Panc1 (cell line): Measurements from ENCODE around the gene AFDN. TPM values are rescaled to one million over a fixed set of nuclear protein-coding genes. Genes with fewer than 3 reads are reported as not detected.

Experiments
- ATAC-seq: fragments of 200-7000 bp; cut with Tn5 transposase; 2 replicates; pipeline ENCODE4 v1.9.1; 2020; ENCODE audit warnings: mild to moderate bottlenecking, moderate library complexity
- BruUV-seq: library from RNA; stranded (reverse); fragments of 400-500 nt; replicated peaks from 2 replicates; lab custom pipeline; 2021; lab: Mats Ljungman, UMichigan
- CTCF ChIA-PET: fragments of 300-600 bp; sonication (Branson Sonifier 250); formaldehyde crosslinking; loops from one replicate; lab custom pipeline; 2022; ENCODE audit warnings: antibody characterized with exemption; lab: Charles Lee
- POLR2A ChIA-PET: fragments of 300-600 bp; sonication (Branson Sonifier 250); formaldehyde crosslinking; loops from one replicate; lab custom pipeline; 2022; ENCODE audit warnings: antibody characterized with exemption; lab: Charles Lee
- DNase-seq: peaks from one replicate; pipeline ENCODE4 v3.0.0-alpha.2; 2010; ENCODE audit warnings: low read depth, low spot score
- H3K27ac ChIP-seq: 2 replicates; pipeline ENCODE4 v1.5.1; 2011; ENCODE audit warnings: mild to moderate bottlenecking, low read length, inconsistent platforms
- H3K27me3 ChIP-seq: fragments of 200-500 bp; sonication (Bioruptor generic); 2 replicates; pipeline ENCODE4 v1.6.0; 2014; ENCODE audit warnings: low read length, inconsistent platforms; ENCODE audit not compliant: control insufficient read depth, insufficient read depth
- H3K36me3 ChIP-seq: fragments of 200-500 bp; sonication (Bioruptor generic); 2 replicates; pipeline ENCODE4 v1.5.1; 2014; ENCODE audit warnings: inconsistent platforms, mild to moderate bottlenecking, low read length, moderate library complexity; ENCODE audit not compliant: control insufficient read depth, insufficient read depth
- H3K4me1 ChIP-seq: 2 replicates; pipeline ENCODE4 v1.5.1; 2011; ENCODE audit warnings: inconsistent platforms, mild to moderate bottlenecking, low read length, moderate library complexity; ENCODE audit not compliant: control insufficient read depth, insufficient read depth
- H3K4me3 ChIP-seq, 2 experiments: 2 replicates each; pipeline ENCODE4 v1.5.1; 2011 to 2012; ENCODE audit warnings: low read depth in 2 of 2, low read length in 2 of 2, mild to moderate bottlenecking in 2 of 2, inconsistent platforms in 1 of 2, moderate library complexity in 1 of 2
- H3K9me3 ChIP-seq: fragments of 200-500 bp; sonication (Bioruptor generic); 2 replicates; pipeline ENCODE4 v1.5.1; 2014; ENCODE audit warnings: low read depth, mild to moderate bottlenecking, inconsistent platforms, low read length, moderate library complexity; ENCODE audit not compliant: control insufficient read depth, insufficient read depth
- CTCF ChIP-seq: fragments of 450-650 bp; IDR thresholded peaks from 2 replicates; pipeline ENCODE4 v1.5.1; 2017; ENCODE audit warnings: mild to moderate bottlenecking
- POLR2AphosphoS5 ChIP-seq: IDR thresholded peaks from 2 replicates; pipeline ENCODE4 v1.6.1; 2012; ENCODE audit warnings: mild to moderate bottlenecking, low read depth, low read length, moderate library complexity
- SIN3A ChIP-seq: IDR thresholded peaks from 2 replicates; pipeline ENCODE4 v1.6.1; 2012; ENCODE audit warnings: low read depth, mild to moderate bottlenecking, low read length, moderate library complexity, borderline replicate concordance; ENCODE audit not compliant: insufficient read depth
- TCF7L2 ChIP-seq: IDR thresholded peaks from 2 replicates; pipeline ENCODE4 v1.6.1; 2011; ENCODE audit warnings: mild to moderate bottlenecking, low read depth, low read length, inconsistent platforms
- in situ Hi-C: cut with HindIII; loops from 2 replicates; pipeline ENCODE4 v1.10.0; 2016; ENCODE audit warnings: low sequenced_read_pairs, low pct_unique_long_range_greater_than_20kb
- intact Hi-C: fragments of 100-400 bp; cut with micrococcal nuclease; formaldehyde crosslinking; loops from one replicate; pipeline ENCODE4 v1.10.0; 2022; ENCODE audit not compliant: unreplicated experiment
- total RNA-seq: library from RNA; stranded (reverse); gene quantifications from one replicate; pipeline ENCODE4 v1.2.1, GENCODE V29; 2021; ENCODE audit not compliant: unreplicated experiment
- TF ChIP-seq, protein P1 (sequence below), 2 experiments: IDR thresholded peaks; 2 replicates each; pipeline ENCODE4 v1.6.1; 2011 to 2012; ENCODE audit warnings: low read depth in 2 of 2, control low read depth in 1 of 2, low read length in 1 of 2, mild to moderate bottlenecking in 1 of 2, moderate library complexity in 1 of 2; ENCODE audit not compliant: insufficient read depth in 1 of 2

AFDN gene
- total RNA-seq, 1 experiment from 2014 or later, result 143 TPM

DNA sequence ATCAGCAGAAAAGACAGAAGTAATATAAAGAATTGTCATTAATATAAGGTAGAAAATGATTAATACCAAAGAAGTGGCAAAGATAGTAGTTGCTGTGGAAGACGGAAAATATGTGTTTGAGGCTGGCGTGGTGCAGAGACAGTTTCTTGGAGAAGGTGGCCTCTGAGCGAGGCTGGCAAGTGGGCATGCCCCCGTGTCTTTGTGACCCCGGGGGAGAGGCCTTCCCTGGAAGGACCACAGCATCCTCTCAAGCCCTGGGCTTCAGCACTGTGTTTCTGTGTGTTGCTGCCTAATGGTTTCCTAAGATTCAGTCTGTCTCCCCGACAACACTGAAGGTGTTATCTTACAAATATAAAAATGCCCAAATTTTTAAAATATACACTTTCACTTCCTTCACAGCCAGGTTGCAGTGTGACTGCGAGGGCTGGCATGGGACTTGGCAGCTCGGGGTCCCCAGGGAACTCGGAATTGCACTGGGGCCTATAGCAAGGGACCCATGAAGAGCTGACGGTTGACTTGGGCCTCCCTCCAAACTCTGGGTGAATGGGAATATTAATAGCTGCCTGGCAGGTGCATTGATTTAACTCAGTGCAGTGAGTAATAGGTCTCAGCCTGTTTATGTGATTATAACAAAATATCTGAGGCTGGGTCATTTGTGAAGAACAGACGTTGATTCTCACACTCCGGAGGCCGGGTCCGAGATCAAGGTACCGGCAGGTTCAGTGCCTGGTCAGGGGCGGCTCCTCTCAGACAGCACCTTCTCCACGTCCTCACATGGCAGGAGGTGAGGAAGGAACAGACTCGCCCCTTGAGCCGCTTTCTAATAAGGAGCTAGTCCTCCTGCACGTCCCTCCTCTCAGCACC lies 47.4 kb upstream of the AFDN start:
- no peak for ATAC-seq
- Histone ChIP-seq H3K36me3 (no peaks in the 10 kb centered on the region), H3K4me1 (no peaks in the 10 kb centered on the region), H3K4me3 (no peak overlapping the region), H3K27me3 (peaks cover 2% of the 10 kb centered on the region; the same call in 1 of the 2 replicates), H3K27ac (no peak overlapping the region), H3K9me3 (no peaks in the 10 kb centered on the region)
- in situ Hi-C loops, result no loop called here
- ChIA-PET CTCF (no interaction called here), POLR2A (no interaction called here)
- DNase-seq, result no peak
- no TSS peak for BruUV-seq
- TF ChIP-seq TCF7L2 (no peak), SIN3A (no peak), CTCF (no peak)
- TF ChIP-seq, protein P1, sequence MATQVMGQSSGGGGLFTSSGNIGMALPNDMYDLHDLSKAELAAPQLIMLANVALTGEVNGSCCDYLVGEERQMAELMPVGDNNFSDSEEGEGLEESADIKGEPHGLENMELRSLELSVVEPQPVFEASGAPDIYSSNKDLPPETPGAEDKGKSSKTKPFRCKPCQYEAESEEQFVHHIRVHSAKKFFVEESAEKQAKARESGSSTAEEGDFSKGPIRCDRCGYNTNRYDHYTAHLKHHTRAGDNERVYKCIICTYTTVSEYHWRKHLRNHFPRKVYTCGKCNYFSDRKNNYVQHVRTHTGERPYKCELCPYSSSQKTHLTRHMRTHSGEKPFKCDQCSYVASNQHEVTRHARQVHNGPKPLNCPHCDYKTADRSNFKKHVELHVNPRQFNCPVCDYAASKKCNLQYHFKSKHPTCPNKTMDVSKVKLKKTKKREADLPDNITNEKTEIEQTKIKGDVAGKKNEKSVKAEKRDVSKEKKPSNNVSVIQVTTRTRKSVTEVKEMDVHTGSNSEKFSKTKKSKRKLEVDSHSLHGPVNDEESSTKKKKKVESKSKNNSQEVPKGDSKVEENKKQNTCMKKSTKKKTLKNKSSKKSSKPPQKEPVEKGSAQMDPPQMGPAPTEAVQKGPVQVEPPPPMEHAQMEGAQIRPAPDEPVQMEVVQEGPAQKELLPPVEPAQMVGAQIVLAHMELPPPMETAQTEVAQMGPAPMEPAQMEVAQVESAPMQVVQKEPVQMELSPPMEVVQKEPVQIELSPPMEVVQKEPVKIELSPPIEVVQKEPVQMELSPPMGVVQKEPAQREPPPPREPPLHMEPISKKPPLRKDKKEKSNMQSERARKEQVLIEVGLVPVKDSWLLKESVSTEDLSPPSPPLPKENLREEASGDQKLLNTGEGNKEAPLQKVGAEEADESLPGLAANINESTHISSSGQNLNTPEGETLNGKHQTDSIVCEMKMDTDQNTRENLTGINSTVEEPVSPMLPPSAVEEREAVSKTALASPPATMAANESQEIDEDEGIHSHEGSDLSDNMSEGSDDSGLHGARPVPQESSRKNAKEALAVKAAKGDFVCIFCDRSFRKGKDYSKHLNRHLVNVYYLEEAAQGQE (IDR thresholded peaks at IDR 0.05; ENCODE audit: insufficient read depth in 1 of 2, low read depth in 2 of 2, low read length in 1 of 2), result no peak
- intact Hi-C loops, result no loop called here

- ATAC-seq (no peak), DNase-seq (no peak)
- Histone ChIP-seq H3K9me3 (no peaks in the 10 kb centered on the region), H3K4me3 (no peak overlapping the region), H3K27ac (no peak overlapping the region), H3K36me3 (no peaks in the 10 kb centered on the region), H3K27me3 (peaks cover 2% of the 10 kb centered on the region; the same call in 1 of the 2 replicates), H3K4me1 (no peaks in the 10 kb centered on the region)
- BruUV-seq, result no TSS peak
- CTCF ChIA-PET, result no interaction called here
- no peak for TF ChIP-seq CTCF
- TF ChIP-seq, protein P1 (IDR thresholded peaks at IDR 0.05; ENCODE audit: insufficient read depth in 1 of 2, low read depth in 2 of 2, low read length in 1 of 2), result no peak
- no peak for TF ChIP-seq TCF7L2
- no peak for TF ChIP-seq SIN3A
- TF ChIP-seq POLR2AphosphoS5, result no peak
- POLR2A ChIA-PET, result no interaction called here
- intact Hi-C loops, result no loop called here
- in situ Hi-C loops, result no loop called here
These were observed 46.6 kb upstream of the AFDN start for GRCh38 chr6:167779993-167780655.
